Testis (tissue), 3 donors: ENCODE results near the gene CCDC127. TPM values are rescaled to one million over a fixed set of nuclear protein-coding genes. Genes with fewer than 3 reads are reported as not detected.

ENCODE experiments used
- DNase-seq: peaks from one replicate; pipeline ENCODE4 v3.0.0-alpha.2; 2019
- H3K27ac ChIP-seq, 2 donors: fragments of 200-600 bp; sonication (generic); one replicate each; pipeline ENCODE4 v1.5.1; 2019
- H3K27me3 ChIP-seq: fragments of 200-600 bp; sonication (generic); one replicate; pipeline ENCODE4 v1.5.1; 2019
- H3K36me3 ChIP-seq: fragments of 200-600 bp; sonication (generic); one replicate; pipeline ENCODE4 v1.5.1; 2017; ENCODE audit warnings: low read depth; ENCODE audit errors: missing control alignments
- H3K4me1 ChIP-seq: fragments of 200-600 bp; sonication (generic); one replicate; pipeline ENCODE4 v1.5.1; 2019
- H3K4me3 ChIP-seq, 2 donors: fragments of 200-600 bp; sonication (generic); one replicate each; pipeline ENCODE4 v1.5.1; 2017 to 2019
- H3K9me3 ChIP-seq: fragments of 200-600 bp; sonication (generic); one replicate; pipeline ENCODE4 v1.5.1; 2017
- CTCF ChIP-seq, 3 experiments: fragments of 450-650 bp in 2 of 3; fragments of 200-600 bp in 1 of 3; sonication (generic) in 1 of 3; IDR thresholded peaks; one replicate each; pipeline ENCODE4 v1.5.1; 2016 to 2019; ENCODE audit warnings: antibody characterized with exemption in 3 of 3, mild to moderate bottlenecking in 2 of 3, moderate library complexity in 1 of 3
- POLR2A ChIP-seq: fragments of 450-650 bp; IDR thresholded peaks from one replicate; pipeline ENCODE4 v1.6.1; 2017; ENCODE audit warnings: antibody characterized with exemption, mild to moderate bottlenecking, moderate library complexity
- WGBS, 2 donors: methylation state at CpG; one replicate each; pipeline ENCODE4 v1.1.5; 2018; 5-methylcytosine and 5-hydroxymethylcytosine counted together
- intact Hi-C: fragments of 100-400 bp; cut with DNase I; formaldehyde crosslinking; loops from one replicate; pipeline ENCODE4 v1.15.1; 2023; ENCODE audit warnings: low total_unique reads
- polyA plus RNA-seq: library from polyadenylated mRNA; stranded (reverse); fragments of 350-450 nt; fragmentation: Illumina TruSeq; extraction: RNeasy Lipid Tissue Mini Kit (QIAGEN cat#74804); gene quantifications from one replicate; pipeline ENCODE4 v1.2.3, GENCODE V29; 2014; ENCODE audit warnings: low read depth, low replicate concordance; ENCODE audit not compliant: insufficient read depth
- total RNA-seq, 2 donors: library from RNA; depleted of rRNA; stranded (reverse); fragments of >200 nt; gene quantifications; one replicate each; pipeline ENCODE4 v1.2.3, GENCODE V29; 2016

CCDC127 gene
- total and polyA plus RNA-seq, 3 donors from 2014 or later = 6.6 to 6.9 (median 6.7) TPM

GRCh38 chr5:189486-189885 is 28.5 kb downstream of the CCDC127 start:
- no peaks in the 10 kb centered on the region for H3K27me3 ChIP-seq
- TF ChIP-seq POLR2A = no peak
- TF ChIP-seq CTCF (IDR thresholded peaks at IDR 0.05) = no peak
- no peak overlapping the region for H3K27ac ChIP-seq
- WGBS, 2 donors = 90 to 95% methylated on average over 8 to 10 of the region's 10 CpGs
- no peak for DNase-seq
- no peak overlapping the region for H3K4me3 ChIP-seq
- no peaks in the 10 kb centered on the region for H3K9me3 ChIP-seq
- H3K36me3 ChIP-seq = no peaks in the 10 kb centered on the region
- intact Hi-C loops = no loop called here
- H3K4me1 ChIP-seq = no peaks in the 10 kb centered on the region

- H3K27ac ChIP-seq = no peak overlapping the region
- 41 to 54% methylated on average over 27 to 30 of the region's 37 CpGs for WGBS, 2 donors
- no peaks in the 10 kb centered on the region for H3K36me3 ChIP-seq
- H3K4me1 ChIP-seq = no peaks in the 10 kb centered on the region
- H3K4me3 ChIP-seq = no peak overlapping the region
- no peaks in the 10 kb centered on the region for H3K27me3 ChIP-seq
- peak; percentile 91 for DNase-seq
- intact Hi-C loops = no loop called here
- H3K9me3 ChIP-seq = no peaks in the 10 kb centered on the region
- TF ChIP-seq POLR2A = no peak
- TF ChIP-seq CTCF (IDR thresholded peaks at IDR 0.05) = peak; percentile 81 to 96 (median 91)
Measured at GRCh38 chr5:188488-189481, 29.2 kb downstream of the CCDC127 start.

- Histone ChIP-seq H3K4me3 (no peak overlapping the region), H3K27me3 (no peaks in the 10 kb centered on the region), H3K4me1 (no peaks in the 10 kb centered on the region), H3K9me3 (no peaks in the 10 kb centered on the region), H3K36me3 (no peaks in the 10 kb centered on the region), H3K27ac (no peak overlapping the region)
- TF ChIP-seq POLR2A = no peak
- no peak for TF ChIP-seq CTCF (IDR thresholded peaks at IDR 0.05)
- WGBS, 2 donors = 42 to 64% methylated on average over 2 to 21 of the region's 21 CpGs
- intact Hi-C loops = no loop called here
- no peak for DNase-seq
Measured at GRCh38 chr5:187617-188451, 30.1 kb downstream of the CCDC127 start.

GRCh38 chr5:187042-187431 is 30.9 kb downstream of the CCDC127 start:
- Histone ChIP-seq H3K9me3 (no peaks in the 10 kb centered on the region), H3K4me3 (no peak overlapping the region), H3K36me3 (no peaks in the 10 kb centered on the region), H3K27ac (no peak overlapping the region), H3K27me3 (no peaks in the 10 kb centered on the region), H3K4me1 (no peaks in the 10 kb centered on the region)
- 81% methylated on average over 13 of the region's 13 CpGs; no CpG with 5 or more reads in 1 of the 2 donors for WGBS, 2 donors
- TF ChIP-seq POLR2A (no peak), CTCF (IDR thresholded peaks at IDR 0.05) (no peak)
- intact Hi-C loops = no loop called here
- DNase-seq = no peak
